GM19438 (cell line): ENCODE data around the gene SDK1.

Experiments
- ATAC-seq: cut with Tn5 transposase; IDR thresholded peaks from one replicate; pipeline ENCODE4 v1.9.1; 2021; ENCODE audit warnings: low read depth; ENCODE audit not compliant: unreplicated experiment

The SDK1 gene

GRCh38 chr7:4267341-4268039 lies 966.4 kb downstream of the SDK1 start:
- ATAC-seq = no peak

- ATAC-seq = no peak
Observed at GRCh38 chr7:4268040-4268965, 967.3 kb downstream of the SDK1 start.

DNA sequence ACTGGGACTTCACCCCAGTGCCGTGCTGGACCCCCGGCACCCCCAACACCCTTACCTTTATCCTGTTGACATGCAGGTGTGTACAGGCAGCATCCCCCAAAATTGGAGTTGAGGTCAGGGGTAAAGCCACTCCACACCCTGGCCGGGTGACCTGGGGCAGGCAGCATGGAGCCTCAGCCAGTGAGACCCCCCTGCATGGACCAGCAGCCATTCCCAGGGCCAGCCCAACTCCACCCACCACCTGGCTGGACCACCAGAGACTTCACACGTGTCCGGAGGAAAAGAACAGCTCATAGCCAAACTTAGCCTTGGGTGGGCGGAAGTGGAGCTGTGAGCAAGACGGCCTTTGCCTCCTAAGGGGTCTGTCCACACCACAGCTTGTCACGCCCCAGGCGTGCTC lies 968.0 kb downstream of the SDK1 start:
- ATAC-seq = no peak

DNA sequence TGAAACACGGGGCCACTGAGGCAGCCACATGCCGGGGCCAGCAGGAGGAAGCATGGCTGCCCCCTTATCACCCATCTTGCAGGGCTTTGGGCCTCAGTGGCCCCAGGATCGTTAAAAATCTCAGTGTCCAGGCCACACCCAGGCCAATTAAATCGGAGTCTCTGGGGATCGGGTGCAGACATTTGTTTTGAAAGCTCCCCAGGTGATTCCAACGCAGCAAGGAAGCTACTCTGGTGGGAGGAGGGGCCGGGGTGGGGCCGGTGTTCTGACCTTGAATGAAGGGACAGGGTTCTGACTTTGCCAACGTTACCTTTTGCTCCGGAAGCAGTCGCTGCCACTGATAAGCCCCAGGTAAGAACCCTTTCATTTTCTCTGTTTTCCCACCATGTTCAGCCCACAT lies 968.7 kb downstream of the SDK1 start:
- no peak for ATAC-seq

GRCh38 chr7:4270268-4270667 lies 969.2 kb downstream of the SDK1 start:
- no peak for ATAC-seq

GRCh38 chr7:4270941-4271715 lies 970.1 kb downstream of the SDK1 start:
- ATAC-seq = no peak

- ATAC-seq = no peak
Observed at GRCh38 chr7:4271716-4272015, 970.6 kb downstream of the SDK1 start.

GRCh38 chr7:4272141-4272540 lies 971.1 kb downstream of the SDK1 start:
- ATAC-seq = no peak

DNA sequence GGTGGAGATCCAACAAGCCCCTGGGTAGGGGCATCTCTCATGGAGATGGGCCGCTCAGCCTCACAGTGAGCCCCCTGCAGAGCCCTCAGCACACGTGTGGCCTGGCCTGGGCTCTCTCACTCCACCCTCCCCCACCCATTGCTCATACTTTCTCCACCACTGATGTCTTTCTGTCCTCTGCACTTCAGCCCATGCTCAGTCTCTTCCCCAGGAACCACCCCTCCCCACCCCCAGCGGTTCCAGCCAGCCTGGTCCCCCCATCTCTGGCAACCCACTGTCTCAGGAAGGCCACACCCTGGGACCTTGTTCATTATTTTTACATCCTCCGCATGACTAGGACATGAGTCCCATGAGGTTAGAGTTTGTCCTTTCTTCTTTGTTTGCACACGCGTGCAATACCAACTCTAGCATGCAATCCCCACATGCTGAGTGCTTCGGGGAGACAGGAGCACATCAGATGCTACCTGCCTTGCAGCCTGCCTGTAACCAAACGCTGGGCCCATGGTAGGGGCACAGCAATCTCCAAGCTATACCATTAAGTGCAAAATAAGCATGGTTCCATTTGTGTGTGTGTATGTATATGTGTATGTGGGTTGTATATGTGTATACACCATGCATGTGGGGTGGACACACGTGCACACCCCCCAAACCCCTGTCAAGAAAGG lies 972.6 kb downstream of the SDK1 start:
- no peak for ATAC-seq

- ATAC-seq = no peak
Observed at GRCh38 chr7:4274286-4274685, 973.2 kb downstream of the SDK1 start.

DNA sequence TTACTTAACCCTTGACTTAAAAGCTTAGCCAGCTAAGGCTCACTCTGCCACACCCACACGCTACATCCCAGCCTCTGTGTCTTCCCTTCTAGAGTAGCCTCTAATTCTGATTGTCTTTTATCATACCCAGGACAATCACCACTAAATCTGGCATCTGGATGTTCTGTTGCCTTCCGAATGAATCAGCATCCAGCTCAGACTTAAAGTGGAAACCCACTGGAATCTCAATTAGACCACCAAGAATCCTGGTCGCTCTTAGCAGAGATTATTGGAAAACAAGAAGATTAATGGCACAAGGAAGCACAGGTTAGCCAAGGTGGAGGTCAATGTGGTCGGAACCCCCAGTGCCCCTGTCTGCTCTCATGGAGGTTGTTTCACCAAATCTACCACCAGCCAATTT lies 976.9 kb downstream of the SDK1 start:
- no peak for ATAC-seq

DNA sequence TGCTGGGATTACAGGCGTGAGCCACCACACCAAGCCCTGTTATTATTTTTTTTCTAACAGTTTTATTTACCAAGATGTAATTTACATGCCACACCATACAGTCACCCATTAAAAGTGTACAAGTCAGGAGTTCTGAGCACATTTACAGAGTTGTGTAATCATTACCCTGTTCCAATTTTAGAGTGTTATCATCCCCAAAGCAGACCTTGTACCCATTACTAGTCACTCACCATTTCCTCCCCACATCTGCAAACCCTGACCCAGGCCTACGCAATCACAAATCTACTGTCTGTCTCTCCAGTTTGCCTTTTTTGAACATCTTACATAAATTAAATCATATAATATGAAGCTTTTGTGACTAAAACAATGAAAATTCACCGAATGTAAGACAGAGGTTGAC lies 978.2 kb downstream of the SDK1 start:
- no peak for ATAC-seq

DNA sequence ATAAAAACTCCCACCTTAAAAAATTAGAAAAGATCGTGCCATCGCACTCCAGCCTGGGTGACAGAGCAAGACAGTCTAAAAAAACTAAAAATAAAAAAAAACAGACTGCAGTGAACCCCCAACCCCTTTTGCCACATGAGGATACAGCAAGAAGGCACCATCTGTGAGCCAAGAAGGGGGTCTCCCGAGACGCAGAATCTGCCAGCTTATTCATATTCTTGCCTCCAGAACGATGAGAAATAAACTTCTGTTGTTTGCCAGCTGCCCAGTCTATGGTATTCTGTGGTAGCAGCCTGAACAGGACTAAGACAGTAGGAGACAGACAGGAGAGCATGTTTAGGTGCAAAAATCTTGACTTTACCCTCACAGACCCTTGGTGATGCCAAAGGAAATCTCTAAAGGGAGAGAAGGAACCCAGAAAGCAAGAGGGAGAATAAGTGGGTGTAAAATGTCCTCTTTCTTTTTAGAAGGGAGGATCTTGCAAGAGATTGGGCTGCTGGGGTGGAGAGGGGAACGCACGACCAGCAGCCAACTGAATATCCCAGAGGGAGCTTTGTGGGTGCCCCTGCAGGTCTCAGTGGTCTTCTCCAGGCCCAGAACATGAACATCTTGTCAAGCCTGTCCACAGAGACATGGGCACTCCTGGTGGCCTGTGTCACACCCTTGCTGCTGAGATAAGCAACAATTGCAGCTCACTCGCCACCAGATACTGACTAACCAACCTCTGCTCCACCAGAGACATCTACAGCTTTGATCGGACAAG lies 980.4 kb downstream of the SDK1 start:
- ATAC-seq = no peak

- ATAC-seq = no peak
Observed at GRCh38 chr7:4282434-4283223, 981.6 kb downstream of the SDK1 start.

GRCh38 chr7:4286351-4286750 lies 985.3 kb downstream of the SDK1 start:
- ATAC-seq = no peak

DNA sequence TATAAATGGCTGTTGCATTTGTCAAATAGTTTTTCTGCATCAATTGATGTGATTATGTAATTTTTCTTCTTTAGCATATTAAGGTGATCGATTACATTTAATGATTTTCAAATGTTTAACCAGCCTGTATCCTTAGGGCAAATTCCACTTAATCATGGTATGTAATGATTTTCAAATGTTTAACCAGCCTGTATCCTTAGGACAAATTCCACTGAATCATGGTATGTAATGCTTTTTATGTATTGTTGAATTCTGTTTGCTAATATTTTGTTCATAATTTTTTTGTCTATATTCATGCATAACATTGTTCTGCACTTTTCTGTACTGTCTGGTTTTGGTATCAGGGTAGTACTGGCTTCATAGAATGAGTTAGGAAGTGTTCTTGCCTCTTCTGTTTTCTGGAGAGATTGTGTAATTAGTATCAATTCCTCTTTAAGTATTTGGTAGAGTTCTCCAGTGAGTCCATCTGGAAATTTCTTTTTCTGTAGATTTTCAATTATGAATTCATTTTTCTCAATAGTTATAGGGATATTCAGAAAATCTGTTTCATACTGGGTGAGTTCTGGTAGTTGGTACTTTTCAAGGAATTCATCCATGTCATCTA lies 987.8 kb downstream of the SDK1 start:
- no peak for ATAC-seq

DNA sequence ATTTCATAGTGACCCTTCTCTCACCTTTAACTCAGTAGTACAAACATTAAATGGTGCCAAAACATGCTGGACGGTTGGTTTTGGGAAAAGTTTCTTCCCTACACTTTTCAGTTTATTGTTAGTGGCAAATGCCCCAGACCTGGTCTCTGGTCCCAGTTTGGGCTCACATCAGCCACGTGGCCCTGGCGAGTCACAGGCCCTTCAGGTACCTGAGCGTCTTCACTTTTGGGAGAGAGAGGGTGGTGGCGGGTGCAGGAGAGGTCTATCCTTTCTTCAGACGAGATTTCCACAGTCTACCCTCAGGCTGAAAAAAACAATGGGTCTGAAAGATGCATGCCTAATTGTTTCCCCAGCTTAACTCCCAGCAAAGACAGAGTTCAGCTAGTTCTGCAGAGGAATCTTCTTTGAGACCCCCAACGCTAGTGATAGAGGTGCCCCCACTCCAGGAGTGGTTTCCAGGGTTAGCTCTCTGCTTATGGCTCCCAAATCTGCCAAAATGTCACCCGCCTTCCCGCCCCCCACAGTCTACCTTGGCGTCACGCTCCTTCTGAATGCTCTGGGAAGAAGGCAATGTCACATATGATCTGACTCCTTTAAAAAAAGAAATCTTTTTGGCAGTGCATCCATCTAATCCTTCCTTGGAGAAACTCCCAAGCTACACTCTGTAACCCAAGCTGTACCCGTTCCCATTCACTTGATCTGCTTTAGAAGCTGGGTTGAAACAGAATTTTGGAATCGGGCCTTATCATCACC lies 996.3 kb downstream of the SDK1 start:
- ATAC-seq = no peak

DNA sequence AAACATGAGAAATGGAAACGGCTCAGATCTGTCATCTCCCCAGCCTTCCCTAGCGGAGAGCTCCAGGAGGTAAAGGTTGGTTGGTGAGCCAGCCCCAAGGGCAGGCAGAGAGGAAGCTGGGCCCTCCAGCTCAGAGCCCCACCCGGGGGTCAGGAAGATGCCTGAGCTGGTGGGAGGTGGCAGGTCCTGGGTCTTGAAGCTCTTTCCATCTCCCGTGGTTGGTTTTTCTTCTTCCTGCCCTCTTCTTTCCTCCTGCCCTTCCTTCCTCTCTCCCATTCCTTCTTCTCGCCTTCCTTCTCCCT lies 996.8 kb downstream of the SDK1 start:
- ATAC-seq = no peak
